Measurements from ENCODE around the gene HTR2C. TPM values are rescaled to one million over a fixed set of nuclear protein-coding genes. Genes with fewer than 3 reads are reported as not detected.

HTR2C gene
- total and polyA plus RNA-seq, 10 of the 15 experiments (the other 5 are each of a cell fraction or from before 2014, with no cell fraction given), result 0.03 TPM; not detected in 9

GRCh38 chrX:114841051-114841450 lies 257.2 kb downstream of the HTR2C start:
- ATAC-seq (no peak), FAIRE-seq (no peak), DNase-seq (ENCODE audit: low read depth, low spot score) (no peak)
- H3K27me3 ChIP-seq (replicated peaks in 1 of 2; ENCODE audit: control insufficient read depth in 2 of 2, insufficient read depth in 2 of 2, low read length in 1 of 2), result no peaks in the 10 kb centered on the region
- ChIA-PET POLR2A (no interaction called here), RAD21 (ENCODE audit: unreplicated experiment) (no interaction called here), SMC1A (ENCODE audit: uncharacterized antibody, unreplicated experiment) (no interaction called here), CTCF (no interaction called here)
- H3K4me1 ChIP-seq (ENCODE audit: control insufficient read depth, insufficient read depth, low read length), result no peaks in the 10 kb centered on the region
- no peak overlapping the region for H2AFZ ChIP-seq (ENCODE audit: control insufficient read depth, low read depth, low read length)
- no peak overlapping the region for H3K4me3 ChIP-seq
- no peak overlapping the region for H3K4me2 ChIP-seq (ENCODE audit: control insufficient read depth, insufficient read depth)
- intact Hi-C loops (cut with micrococcal nuclease; ENCODE audit: unreplicated experiment), result no loop called here
- no peaks in the 10 kb centered on the region for H3K79me2 ChIP-seq (ENCODE audit: control insufficient read depth, insufficient read depth, low read length)
- WGBS (ENCODE audit: insufficient coverage, insufficient replicate concordance, low lambda C conversion rate, missing lambda C conversion rate), result 39% methylated on average over 1 of the region's 1 CpG
- H4K20me1 ChIP-seq (ENCODE audit: control insufficient read depth, insufficient read depth), result no peaks in the 10 kb centered on the region
- BruUV-seq (replicated peaks), result no TSS peak
- H3K9me3 ChIP-seq (replicated peaks; ENCODE audit: control insufficient read depth, insufficient read depth, low read length), result no peaks in the 10 kb centered on the region
- TF ChIP-seq CBFB (IDR thresholded peaks at IDR 0.05; ENCODE audit: low read depth), result no peak
- TF ChIP-seq, protein P1, sequence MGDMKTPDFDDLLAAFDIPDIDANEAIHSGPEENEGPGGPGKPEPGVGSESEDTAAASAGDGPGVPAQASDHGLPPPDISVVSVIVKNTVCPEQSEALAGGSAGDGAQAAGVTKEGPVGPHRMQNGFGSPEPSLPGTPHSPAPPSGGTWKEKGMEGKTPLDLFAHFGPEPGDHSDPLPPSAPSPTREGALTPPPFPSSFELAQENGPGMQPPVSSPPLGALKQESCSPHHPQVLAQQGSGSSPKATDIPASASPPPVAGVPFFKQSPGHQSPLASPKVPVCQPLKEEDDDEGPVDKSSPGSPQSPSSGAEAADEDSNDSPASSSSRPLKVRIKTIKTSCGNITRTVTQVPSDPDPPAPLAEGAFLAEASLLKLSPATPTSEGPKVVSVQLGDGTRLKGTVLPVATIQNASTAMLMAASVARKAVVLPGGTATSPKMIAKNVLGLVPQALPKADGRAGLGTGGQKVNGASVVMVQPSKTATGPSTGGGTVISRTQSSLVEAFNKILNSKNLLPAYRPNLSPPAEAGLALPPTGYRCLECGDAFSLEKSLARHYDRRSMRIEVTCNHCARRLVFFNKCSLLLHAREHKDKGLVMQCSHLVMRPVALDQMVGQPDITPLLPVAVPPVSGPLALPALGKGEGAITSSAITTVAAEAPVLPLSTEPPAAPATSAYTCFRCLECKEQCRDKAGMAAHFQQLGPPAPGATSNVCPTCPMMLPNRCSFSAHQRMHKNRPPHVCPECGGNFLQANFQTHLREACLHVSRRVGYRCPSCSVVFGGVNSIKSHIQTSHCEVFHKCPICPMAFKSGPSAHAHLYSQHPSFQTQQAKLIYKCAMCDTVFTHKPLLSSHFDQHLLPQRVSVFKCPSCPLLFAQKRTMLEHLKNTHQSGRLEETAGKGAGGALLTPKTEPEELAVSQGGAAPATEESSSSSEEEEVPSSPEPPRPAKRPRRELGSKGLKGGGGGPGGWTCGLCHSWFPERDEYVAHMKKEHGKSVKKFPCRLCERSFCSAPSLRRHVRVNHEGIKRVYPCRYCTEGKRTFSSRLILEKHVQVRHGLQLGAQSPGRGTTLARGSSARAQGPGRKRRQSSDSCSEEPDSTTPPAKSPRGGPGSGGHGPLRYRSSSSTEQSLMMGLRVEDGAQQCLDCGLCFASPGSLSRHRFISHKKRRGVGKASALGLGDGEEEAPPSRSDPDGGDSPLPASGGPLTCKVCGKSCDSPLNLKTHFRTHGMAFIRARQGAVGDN (IDR thresholded peaks at IDR 0.05), result no peak
- in situ Hi-C loops (cut with MboI), result no loop called here
- no peak overlapping the region for H3K9ac ChIP-seq (ENCODE audit: control insufficient read depth, insufficient read depth, low read length)
- no peak overlapping the region for H3K27ac ChIP-seq (ENCODE audit: control insufficient read depth, insufficient read depth)
- no peaks in the 10 kb centered on the region for H3K36me3 ChIP-seq (ENCODE audit: control insufficient read depth in 2 of 2, insufficient read depth in 2 of 2, low read length in 1 of 2)

- H2AFZ ChIP-seq (ENCODE audit: control insufficient read depth, low read depth, low read length), result no peak overlapping the region
- ChIA-PET SMC1A (ENCODE audit: uncharacterized antibody, unreplicated experiment) (no interaction called here), RAD21 (ENCODE audit: unreplicated experiment) (no interaction called here), CTCF (no interaction called here), POLR2A (no interaction called here)
- H3K36me3 ChIP-seq (ENCODE audit: control insufficient read depth in 2 of 2, insufficient read depth in 2 of 2, low read length in 1 of 2), result no peaks in the 10 kb centered on the region
- no peak overlapping the region for H3K9ac ChIP-seq (ENCODE audit: control insufficient read depth, insufficient read depth, low read length)
- no peak overlapping the region for H3K4me2 ChIP-seq (ENCODE audit: control insufficient read depth, insufficient read depth)
- intact Hi-C loops (cut with micrococcal nuclease; ENCODE audit: unreplicated experiment), result no loop called here
- H3K79me2 ChIP-seq (ENCODE audit: control insufficient read depth, insufficient read depth, low read length), result no peaks in the 10 kb centered on the region
- in situ Hi-C loops (cut with MboI), result no loop called here
- no peaks in the 10 kb centered on the region for H4K20me1 ChIP-seq (ENCODE audit: control insufficient read depth, insufficient read depth)
- no peak for DNase-seq (ENCODE audit: low read depth, low spot score)
- H3K4me1 ChIP-seq (ENCODE audit: control insufficient read depth, insufficient read depth, low read length), result no peaks in the 10 kb centered on the region
- no TSS peak for BruUV-seq (replicated peaks)
- WGBS (ENCODE audit: insufficient coverage, insufficient replicate concordance, low lambda C conversion rate, missing lambda C conversion rate), result 0% methylated on average over 1 of the region's 1 CpG
- no peak overlapping the region for H3K27ac ChIP-seq (ENCODE audit: control insufficient read depth, insufficient read depth)
- ATAC-seq, result no peak
- H3K9me3 ChIP-seq (replicated peaks; ENCODE audit: control insufficient read depth, insufficient read depth, low read length), result no peaks in the 10 kb centered on the region
- TF ChIP-seq E2F8 (IDR thresholded peaks at IDR 0.05; ENCODE audit: low read depth, partially characterized antibody) (no peak), GABPA (IDR thresholded peaks at IDR 0.05; ENCODE audit: low read depth) (no peak)
- FAIRE-seq, result no peak
- no peaks in the 10 kb centered on the region for H3K27me3 ChIP-seq (replicated peaks in 1 of 2; ENCODE audit: control insufficient read depth in 2 of 2, insufficient read depth in 2 of 2, low read length in 1 of 2)
- no peak overlapping the region for H3K4me3 ChIP-seq
Measured at GRCh38 chrX:114842181-114842580, 258.3 kb downstream of the HTR2C start.

Data from GM12878 (cell line).